Measurements from ENCODE around the gene ABHD6.

- TF ChIP-seq, protein P1, sequence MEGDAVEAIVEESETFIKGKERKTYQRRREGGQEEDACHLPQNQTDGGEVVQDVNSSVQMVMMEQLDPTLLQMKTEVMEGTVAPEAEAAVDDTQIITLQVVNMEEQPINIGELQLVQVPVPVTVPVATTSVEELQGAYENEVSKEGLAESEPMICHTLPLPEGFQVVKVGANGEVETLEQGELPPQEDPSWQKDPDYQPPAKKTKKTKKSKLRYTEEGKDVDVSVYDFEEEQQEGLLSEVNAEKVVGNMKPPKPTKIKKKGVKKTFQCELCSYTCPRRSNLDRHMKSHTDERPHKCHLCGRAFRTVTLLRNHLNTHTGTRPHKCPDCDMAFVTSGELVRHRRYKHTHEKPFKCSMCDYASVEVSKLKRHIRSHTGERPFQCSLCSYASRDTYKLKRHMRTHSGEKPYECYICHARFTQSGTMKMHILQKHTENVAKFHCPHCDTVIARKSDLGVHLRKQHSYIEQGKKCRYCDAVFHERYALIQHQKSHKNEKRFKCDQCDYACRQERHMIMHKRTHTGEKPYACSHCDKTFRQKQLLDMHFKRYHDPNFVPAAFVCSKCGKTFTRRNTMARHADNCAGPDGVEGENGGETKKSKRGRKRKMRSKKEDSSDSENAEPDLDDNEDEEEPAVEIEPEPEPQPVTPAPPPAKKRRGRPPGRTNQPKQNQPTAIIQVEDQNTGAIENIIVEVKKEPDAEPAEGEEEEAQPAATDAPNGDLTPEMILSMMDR (IDR thresholded peaks at IDR 0.05), result no peak
- TF ChIP-seq POLR2A (IDR thresholded peaks at IDR 0.05) (no peak), POLR2AphosphoS5 (IDR thresholded peaks at IDR 0.05) (no peak)
Measured at GRCh38 chr3:58198804-58199203, 38.8 kb upstream of the ABHD6 start.

Measured in prostate gland (tissue), 2 donors.